ENCODE data around the gene DDR2.

DDR2 gene

GRCh38 chr1:162716123-162716522 lies 83.9 kb downstream of the DDR2 start:
- H3K9me3 ChIP-seq: no peaks in the 10 kb centered on the region
- TF ChIP-seq CTCF (IDR thresholded peaks at IDR 0.05): no peak
- peak in 1 of 2 donors; percentile 43 for DNase-seq
- no peaks in the 10 kb centered on the region for H3K36me3 ChIP-seq
- no peak overlapping the region for H3K27ac ChIP-seq
- H3K4me3 ChIP-seq: no peak overlapping the region
- H3K27me3 ChIP-seq: no peaks in the 10 kb centered on the region
- intact Hi-C loops (cut with DNase I; ENCODE audit: low total_unique reads): no loop called here
- H3K4me1 ChIP-seq: peaks cover 0 to 32% (median 14%) of the 10 kb centered on the region in 4 donors

GRCh38 chr1:162716552-162716951 lies 84.3 kb downstream of the DDR2 start:
- Histone ChIP-seq H3K27me3 (no peaks in the 10 kb centered on the region), H3K9me3 (no peaks in the 10 kb centered on the region), H3K4me3 (no peak overlapping the region), H3K27ac (no peak overlapping the region), H3K36me3 (no peaks in the 10 kb centered on the region), H3K4me1 (peaks cover 0 to 32% (median 16%) of the 10 kb centered on the region in 4 donors)
- intact Hi-C loops (cut with DNase I; ENCODE audit: low total_unique reads): no loop called here
- no peak for DNase-seq
- no peak for TF ChIP-seq CTCF (IDR thresholded peaks at IDR 0.05)

- Histone ChIP-seq H3K27me3 (no peaks in the 10 kb centered on the region), H3K4me1 (peaks cover 0 to 28% (median 10%) of the 10 kb centered on the region in 4 donors), H3K9me3 (no peaks in the 10 kb centered on the region), H3K4me3 (no peak overlapping the region), H3K27ac (no peak overlapping the region), H3K36me3 (no peaks in the 10 kb centered on the region)
- intact Hi-C loops (cut with DNase I; ENCODE audit: low total_unique reads): no loop called here
- DNase-seq: no peak
- no peak for TF ChIP-seq CTCF (IDR thresholded peaks at IDR 0.05)
These were observed 85.4 kb downstream of the DDR2 start for GRCh38 chr1:162717548-162718184.

GRCh38 chr1:162719678-162720077 lies 87.4 kb downstream of the DDR2 start:
- DNase-seq: no peak
- H3K27me3 ChIP-seq: no peaks in the 10 kb centered on the region
- H3K27ac ChIP-seq: no peak overlapping the region
- no peak for TF ChIP-seq CTCF (IDR thresholded peaks at IDR 0.05)
- H3K36me3 ChIP-seq: no peaks in the 10 kb centered on the region
- no peaks in the 10 kb centered on the region for H3K9me3 ChIP-seq
- intact Hi-C loops (cut with DNase I; ENCODE audit: low total_unique reads): no loop called here
- peaks cover 0 to 33% (median 9%) of the 10 kb centered on the region in 4 donors for H3K4me1 ChIP-seq
- H3K4me3 ChIP-seq: no peak overlapping the region

GRCh38 chr1:162720996-162721395 lies 88.7 kb downstream of the DDR2 start:
- Histone ChIP-seq H3K9me3 (no peaks in the 10 kb centered on the region), H3K27me3 (no peaks in the 10 kb centered on the region), H3K27ac (no peak overlapping the region), H3K4me1 (peaks cover 0 to 39% (median 9%) of the 10 kb centered on the region in 4 donors), H3K4me3 (no peak overlapping the region), H3K36me3 (no peaks in the 10 kb centered on the region)
- intact Hi-C loops (cut with DNase I; ENCODE audit: low total_unique reads): no loop called here
- TF ChIP-seq CTCF (IDR thresholded peaks at IDR 0.05): no peak
- DNase-seq: no peak

GRCh38 chr1:162721471-162721870 lies 89.2 kb downstream of the DDR2 start:
- no peak for TF ChIP-seq CTCF (IDR thresholded peaks at IDR 0.05)
- H3K36me3 ChIP-seq: no peaks in the 10 kb centered on the region
- H3K4me3 ChIP-seq: no peak overlapping the region
- peaks cover 0 to 34% (median 9%) of the 10 kb centered on the region in 4 donors for H3K4me1 ChIP-seq
- DNase-seq: no peak
- H3K27me3 ChIP-seq: no peaks in the 10 kb centered on the region
- H3K27ac ChIP-seq: no peak overlapping the region
- intact Hi-C loops (cut with DNase I; ENCODE audit: low total_unique reads): no loop called here
- H3K9me3 ChIP-seq: no peaks in the 10 kb centered on the region
